Measurements from ENCODE around the gene GRIN1. TPM values are rescaled to one million over a fixed set of nuclear protein-coding genes. Genes with fewer than 3 reads are reported as not detected.

Gene GRIN1
- not detected for polyA plus RNA-seq (2013, experiment 1 of 4)
- polyA plus RNA-seq (2013, experiment 2 of 4) = not detected
- polyA plus RNA-seq (2013, experiment 3 of 4) = not detected
- polyA plus RNA-seq (2013, experiment 4 of 4) = 0.61 TPM

DNA sequence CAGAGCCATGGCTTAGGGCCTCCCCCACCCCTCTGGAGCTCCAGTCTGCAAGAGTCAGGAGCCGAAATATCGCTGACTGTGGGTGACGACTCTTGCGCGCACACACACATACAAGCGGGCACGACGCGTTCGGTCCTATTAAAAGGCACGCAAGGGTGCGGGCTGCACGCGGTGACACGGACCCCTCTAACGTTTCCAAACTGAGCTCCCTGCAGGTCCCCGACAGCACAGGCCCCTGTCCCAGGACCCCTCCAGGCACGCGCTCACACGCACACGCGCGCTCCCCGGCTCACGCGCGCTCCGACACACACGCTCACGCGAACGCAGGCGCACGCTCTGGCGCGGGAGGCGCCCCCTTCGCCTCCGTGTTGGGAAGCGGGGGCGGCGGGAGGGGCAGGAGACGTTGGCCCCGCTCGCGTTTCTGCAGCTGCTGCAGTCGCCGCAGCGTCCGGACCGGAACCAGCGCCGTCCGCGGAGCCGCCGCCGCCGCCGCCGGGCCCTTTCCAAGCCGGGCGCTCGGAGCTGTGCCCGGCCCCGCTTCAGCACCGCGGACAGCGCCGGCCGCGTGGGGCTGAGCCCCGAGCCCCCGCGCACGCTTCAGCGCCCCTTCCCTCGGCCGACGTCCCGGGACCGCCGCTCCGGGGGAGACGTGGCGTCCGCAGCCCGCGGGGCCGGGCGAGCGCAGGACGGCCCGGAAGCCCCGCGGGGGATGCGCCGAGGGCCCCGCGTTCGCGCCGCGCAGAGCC, at the start of gene GRIN1:
Gene GRIN1, plus strand, starts transcription at position 433 of the 746 bp plus-strand sequence. CDS start 333 bp downstream, outside the sequence.
- no peaks in the 10 kb centered on the region for H3K4me1 ChIP-seq (ENCODE audit: control insufficient read depth, insufficient read depth, low read length)
- no peak within 1 kb of the TSS for H3K27ac ChIP-seq (ENCODE audit: insufficient read depth, low read depth, low read length, poor library complexity, severe bottlenecking)
- H3K27me3 ChIP-seq (ENCODE audit: control insufficient read depth, insufficient read depth, low read length, poor library complexity, severe bottlenecking) = peaks cover 98% of the 10 kb centered on the region
- no peaks in the 10 kb centered on the region for H3K36me3 ChIP-seq (ENCODE audit: control insufficient read depth, insufficient read depth, low read length)
- H3K9me3 ChIP-seq (ENCODE audit: control insufficient read depth, low read length) = no peaks in the 10 kb centered on the region
- no peak within 1 kb of the TSS for H3K4me3 ChIP-seq (ENCODE audit: insufficient read depth, low read depth, low read length)
- WGBS, 2 experiments = 12% methylated on average over 104 of the region's 104 CpGs

DNA sequence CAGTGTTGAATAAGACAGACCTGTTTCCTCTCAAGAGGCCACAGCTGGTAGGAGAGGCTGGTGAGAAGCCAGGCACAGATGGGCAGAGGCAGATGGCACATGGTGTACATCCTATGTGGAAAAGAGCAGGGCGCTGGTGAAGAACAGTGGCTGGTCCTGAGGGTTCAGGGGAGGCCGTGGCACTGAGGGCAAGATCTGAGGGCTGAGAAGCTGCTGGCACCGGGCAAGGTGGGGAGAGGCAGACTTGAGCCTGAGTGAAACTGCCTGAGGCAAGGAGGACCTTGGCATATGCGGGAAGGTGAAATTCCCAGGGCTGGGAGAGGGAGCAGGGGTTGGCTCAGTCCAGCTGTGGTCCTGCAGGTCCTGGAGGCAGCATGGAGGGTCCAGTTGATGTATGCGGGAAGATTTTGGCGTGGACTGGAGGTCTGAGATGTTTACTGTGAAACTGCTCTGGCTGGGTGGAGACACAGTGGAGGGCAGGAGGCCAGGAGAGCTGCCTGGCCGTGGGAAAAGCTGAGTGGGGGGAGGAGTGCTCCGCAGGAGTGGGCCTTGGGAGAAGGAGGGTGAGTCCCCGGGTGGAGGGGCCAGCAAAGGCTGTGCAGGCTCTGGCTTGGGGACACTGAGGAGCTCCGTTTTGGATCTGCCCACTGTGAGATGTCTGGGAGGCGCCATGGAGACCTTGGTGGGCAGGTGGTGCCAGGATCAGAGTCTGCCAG, 49.6 kb upstream of the GRIN1 start:
- WGBS, 2 experiments = 93% methylated on average over 11 of the region's 11 CpGs
- Histone ChIP-seq H3K4me1 (ENCODE audit: control insufficient read depth, insufficient read depth, low read length) (peaks cover 12% of the 10 kb centered on the region), H3K27ac (ENCODE audit: insufficient read depth, low read depth, low read length, poor library complexity, severe bottlenecking) (no peak overlapping the region), H3K36me3 (ENCODE audit: control insufficient read depth, insufficient read depth, low read length) (peaks cover 12% of the 10 kb centered on the region), H3K9me3 (ENCODE audit: control insufficient read depth, low read length) (no peaks in the 10 kb centered on the region), H3K27me3 (ENCODE audit: control insufficient read depth, insufficient read depth, low read length, poor library complexity, severe bottlenecking) (peaks cover 21% of the 10 kb centered on the region), H3K4me3 (ENCODE audit: insufficient read depth, low read depth, low read length) (no peak overlapping the region)

DNA sequence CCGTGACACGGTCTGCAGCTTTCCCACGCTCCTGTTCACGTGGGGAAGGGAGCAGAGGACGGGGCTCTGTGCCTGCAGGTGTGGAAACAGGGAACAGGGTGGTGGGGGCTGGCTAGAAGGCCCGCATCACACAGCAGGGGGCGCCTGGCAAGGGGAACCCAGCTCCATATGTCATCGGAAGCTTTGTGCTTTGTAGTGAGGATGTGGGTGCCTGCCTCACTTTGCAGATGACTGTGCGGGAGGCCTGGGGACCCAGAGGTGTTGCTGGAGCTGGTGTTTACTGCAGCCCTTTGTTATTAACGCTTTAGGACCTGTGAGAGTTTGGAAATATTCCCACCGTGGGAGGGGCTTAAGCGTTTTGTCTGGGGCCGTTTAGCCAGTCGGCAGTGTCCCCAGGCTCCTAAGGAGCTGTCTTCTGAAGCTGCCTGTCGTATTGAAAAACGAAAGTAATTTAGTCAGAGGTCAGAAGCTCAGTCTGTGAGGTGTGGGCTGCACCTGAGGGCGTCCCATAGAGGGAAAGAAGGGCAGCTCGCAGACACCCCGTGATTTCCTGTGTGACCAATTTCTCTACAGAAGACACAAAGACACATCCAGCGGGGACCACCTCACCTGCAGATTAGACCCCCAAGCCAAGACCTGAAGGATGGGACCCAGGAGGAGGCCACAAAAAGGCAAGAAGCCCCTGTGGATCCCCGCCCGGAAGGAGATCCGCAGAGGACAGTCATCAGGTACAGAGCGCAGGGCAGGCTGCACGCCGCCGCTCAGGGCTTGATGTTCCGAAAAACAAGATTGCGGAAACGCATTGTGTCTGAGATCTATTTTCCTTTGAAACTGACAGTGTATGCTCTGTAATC, 43.1 kb upstream of the GRIN1 start:
- no peaks in the 10 kb centered on the region for H3K9me3 ChIP-seq (ENCODE audit: control insufficient read depth, low read length)
- WGBS, 2 experiments = 90 to 91% methylated on average over 30 of the region's 30 CpGs
- no peak overlapping the region for H3K27ac ChIP-seq (ENCODE audit: insufficient read depth, low read depth, low read length, poor library complexity, severe bottlenecking)
- peaks cover 26% of the 10 kb centered on the region for H3K36me3 ChIP-seq (ENCODE audit: control insufficient read depth, insufficient read depth, low read length)
- no peaks in the 10 kb centered on the region for H3K27me3 ChIP-seq (ENCODE audit: control insufficient read depth, insufficient read depth, low read length, poor library complexity, severe bottlenecking)
- no peak overlapping the region for H3K4me3 ChIP-seq (ENCODE audit: insufficient read depth, low read depth, low read length)
- H3K4me1 ChIP-seq (ENCODE audit: control insufficient read depth, insufficient read depth, low read length) = no peaks in the 10 kb centered on the region

DNA sequence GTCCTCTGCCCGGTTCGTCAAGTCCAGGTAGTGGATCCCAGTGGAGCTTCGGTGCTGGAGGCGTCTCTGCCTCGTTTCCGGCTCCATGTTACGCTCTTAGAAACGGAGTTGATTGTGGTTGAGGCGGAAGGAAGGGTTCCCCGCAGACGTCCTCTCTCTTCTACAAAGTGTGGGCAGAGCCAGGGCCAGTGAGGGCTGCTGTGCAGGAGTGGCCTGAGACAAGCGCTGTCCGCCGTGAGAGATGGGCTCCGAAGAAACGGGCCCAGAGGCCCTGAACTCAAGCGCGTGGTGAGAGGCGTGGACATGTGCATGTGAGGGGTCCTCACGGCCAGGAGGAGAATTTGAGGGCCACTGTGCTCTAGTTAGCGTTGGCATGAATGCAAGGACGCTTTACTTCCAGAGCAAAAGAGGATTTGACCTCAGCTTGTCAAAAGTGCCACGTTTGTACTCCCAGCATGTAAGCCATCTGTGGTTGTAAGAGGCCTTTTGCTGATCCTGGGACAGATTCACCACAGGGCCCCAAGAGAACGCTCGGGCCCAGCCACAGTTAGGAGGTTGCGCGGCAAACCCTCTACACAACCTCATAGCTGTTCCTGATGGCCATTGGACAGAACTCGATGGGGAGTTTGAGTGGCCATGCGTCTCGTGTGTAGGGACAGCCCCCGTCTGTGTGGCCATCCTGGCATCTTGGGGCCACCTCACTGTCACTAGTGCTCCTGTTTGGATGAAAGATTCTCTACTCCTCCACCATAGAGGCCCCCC, 42.0 kb upstream of the GRIN1 start:
- Histone ChIP-seq H3K9me3 (ENCODE audit: control insufficient read depth, low read length) (no peaks in the 10 kb centered on the region), H3K27ac (ENCODE audit: insufficient read depth, low read depth, low read length, poor library complexity, severe bottlenecking) (no peak overlapping the region), H3K4me1 (ENCODE audit: control insufficient read depth, insufficient read depth, low read length) (no peaks in the 10 kb centered on the region), H3K27me3 (ENCODE audit: control insufficient read depth, insufficient read depth, low read length, poor library complexity, severe bottlenecking) (no peaks in the 10 kb centered on the region), H3K36me3 (ENCODE audit: control insufficient read depth, insufficient read depth, low read length) (peaks cover 37% of the 10 kb centered on the region), H3K4me3 (ENCODE audit: insufficient read depth, low read depth, low read length) (no peak overlapping the region)
- WGBS, 2 experiments = 96% methylated on average over 31 of the region's 31 CpGs

DNA sequence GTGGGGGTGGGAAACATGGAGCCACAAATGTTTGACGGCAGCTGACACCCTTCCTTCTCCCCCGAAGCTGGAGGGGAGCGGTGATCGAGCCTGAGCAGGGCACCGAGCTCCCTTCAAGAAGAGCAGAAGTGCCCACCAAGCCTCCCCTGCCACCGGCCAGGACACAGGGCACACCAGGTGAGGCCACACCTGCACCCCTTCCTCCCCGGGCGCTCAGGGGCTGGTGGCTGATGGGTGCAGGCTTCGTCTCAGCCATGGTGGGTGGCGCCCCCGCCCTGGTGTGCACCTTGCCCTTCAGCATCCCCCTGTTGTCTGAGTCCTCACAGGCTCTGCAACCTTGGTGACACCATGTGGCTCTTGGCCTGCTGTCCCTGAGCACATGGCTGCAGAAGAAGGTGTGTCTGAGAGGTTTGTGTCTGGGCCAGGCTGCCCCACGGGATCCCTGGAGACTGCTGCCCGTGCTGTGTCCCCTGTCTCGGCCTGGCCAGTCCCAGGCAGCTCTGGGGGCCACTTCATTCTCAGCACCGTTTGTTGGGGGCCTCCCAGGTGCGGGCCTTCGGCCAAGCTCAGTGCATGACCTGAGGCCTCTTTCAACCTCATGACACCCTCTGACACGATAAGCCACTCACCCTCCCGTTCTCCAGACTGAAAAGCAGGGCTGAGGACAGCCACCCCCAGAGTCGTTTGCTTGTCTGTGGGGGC, 41.0 kb upstream of the GRIN1 start:
- no peaks in the 10 kb centered on the region for H3K27me3 ChIP-seq (ENCODE audit: control insufficient read depth, insufficient read depth, low read length, poor library complexity, severe bottlenecking)
- H3K4me3 ChIP-seq (ENCODE audit: insufficient read depth, low read depth, low read length) = no peak overlapping the region
- no peak overlapping the region for H3K27ac ChIP-seq (ENCODE audit: insufficient read depth, low read depth, low read length, poor library complexity, severe bottlenecking)
- H3K36me3 ChIP-seq (ENCODE audit: control insufficient read depth, insufficient read depth, low read length) = peaks cover 43% of the 10 kb centered on the region
- no peaks in the 10 kb centered on the region for H3K9me3 ChIP-seq (ENCODE audit: control insufficient read depth, low read length)
- 94% methylated on average over 20 of the region's 20 CpGs for WGBS, 2 experiments
- H3K4me1 ChIP-seq (ENCODE audit: control insufficient read depth, insufficient read depth, low read length) = no peaks in the 10 kb centered on the region

DNA sequence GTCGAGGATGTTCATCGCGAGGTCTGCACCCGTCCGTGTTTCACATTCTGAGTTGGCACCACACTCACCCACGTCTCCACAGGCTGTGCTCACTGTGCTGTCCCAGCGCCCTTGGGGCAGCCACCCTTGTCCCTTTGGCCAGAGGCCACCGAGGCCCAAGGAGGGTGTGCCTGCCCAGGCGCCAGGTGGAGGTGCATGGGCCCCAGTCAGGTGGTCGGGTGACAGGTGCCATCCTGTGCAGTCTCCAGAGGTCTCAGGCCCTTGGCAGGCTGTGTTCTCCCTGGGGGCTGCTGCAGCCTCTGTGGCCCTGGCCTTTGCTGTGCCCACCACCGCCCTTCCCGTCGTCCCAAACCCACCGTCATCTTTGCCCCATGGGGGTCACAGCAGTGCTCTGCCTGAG, 39.7 kb upstream of the GRIN1 start:
- Histone ChIP-seq H3K9me3 (ENCODE audit: control insufficient read depth, low read length) (no peaks in the 10 kb centered on the region), H3K27ac (ENCODE audit: insufficient read depth, low read depth, low read length, poor library complexity, severe bottlenecking) (no peak overlapping the region), H3K4me3 (ENCODE audit: insufficient read depth, low read depth, low read length) (no peak overlapping the region), H3K27me3 (ENCODE audit: control insufficient read depth, insufficient read depth, low read length, poor library complexity, severe bottlenecking) (no peaks in the 10 kb centered on the region), H3K36me3 (ENCODE audit: control insufficient read depth, insufficient read depth, low read length) (peaks cover 51% of the 10 kb centered on the region), H3K4me1 (ENCODE audit: control insufficient read depth, insufficient read depth, low read length) (no peaks in the 10 kb centered on the region)
- 96 to 98% methylated on average over 14 of the region's 14 CpGs for WGBS, 2 experiments

DNA sequence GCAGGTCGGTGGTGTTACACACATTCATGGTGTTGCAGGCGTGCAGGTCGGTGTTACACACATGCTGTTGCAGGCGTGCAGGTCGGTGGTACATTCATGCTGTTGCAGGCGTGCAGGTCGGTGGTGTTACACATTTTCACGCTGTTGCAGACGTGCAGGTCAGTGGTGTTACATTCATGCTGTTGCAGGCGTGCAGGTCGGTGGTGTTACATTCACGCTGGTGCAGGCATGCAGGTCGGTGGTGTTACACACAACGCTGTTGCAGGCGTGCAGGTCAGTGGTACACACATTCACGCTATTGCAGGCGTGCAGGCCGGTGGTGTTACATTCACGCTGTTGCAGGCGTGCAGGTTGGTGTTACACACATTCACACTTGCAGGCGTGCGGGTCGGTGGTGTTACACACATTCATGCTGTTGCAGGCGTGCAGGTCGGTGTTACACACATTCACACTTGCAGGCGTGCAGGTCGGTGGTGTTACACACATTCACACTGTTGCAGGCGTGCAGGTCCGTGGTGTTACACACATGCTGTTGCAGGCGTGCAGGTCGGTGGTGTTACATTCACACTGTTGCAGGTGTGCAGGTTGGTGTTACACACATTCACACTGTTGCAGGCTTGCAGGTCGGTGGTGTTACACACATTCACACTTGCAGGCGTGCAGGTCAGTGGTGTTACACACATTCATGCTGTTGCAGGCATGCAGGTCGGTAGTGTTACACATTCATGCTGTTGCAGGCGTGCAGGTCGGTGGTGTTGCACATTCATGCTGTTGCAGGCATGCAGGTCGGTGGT, 35.6 kb upstream of the GRIN1 start:
- 93 to 94% methylated on average over 37 of the region's 37 CpGs for WGBS, 2 experiments
- no peak overlapping the region for H3K4me3 ChIP-seq (ENCODE audit: insufficient read depth, low read depth, low read length)
- no peak overlapping the region for H3K27ac ChIP-seq (ENCODE audit: insufficient read depth, low read depth, low read length, poor library complexity, severe bottlenecking)
- no peaks in the 10 kb centered on the region for H3K27me3 ChIP-seq (ENCODE audit: control insufficient read depth, insufficient read depth, low read length, poor library complexity, severe bottlenecking)
- H3K9me3 ChIP-seq (ENCODE audit: control insufficient read depth, low read length) = no peaks in the 10 kb centered on the region
- no peaks in the 10 kb centered on the region for H3K4me1 ChIP-seq (ENCODE audit: control insufficient read depth, insufficient read depth, low read length)
- peaks cover 47% of the 10 kb centered on the region for H3K36me3 ChIP-seq (ENCODE audit: control insufficient read depth, insufficient read depth, low read length)

DNA sequence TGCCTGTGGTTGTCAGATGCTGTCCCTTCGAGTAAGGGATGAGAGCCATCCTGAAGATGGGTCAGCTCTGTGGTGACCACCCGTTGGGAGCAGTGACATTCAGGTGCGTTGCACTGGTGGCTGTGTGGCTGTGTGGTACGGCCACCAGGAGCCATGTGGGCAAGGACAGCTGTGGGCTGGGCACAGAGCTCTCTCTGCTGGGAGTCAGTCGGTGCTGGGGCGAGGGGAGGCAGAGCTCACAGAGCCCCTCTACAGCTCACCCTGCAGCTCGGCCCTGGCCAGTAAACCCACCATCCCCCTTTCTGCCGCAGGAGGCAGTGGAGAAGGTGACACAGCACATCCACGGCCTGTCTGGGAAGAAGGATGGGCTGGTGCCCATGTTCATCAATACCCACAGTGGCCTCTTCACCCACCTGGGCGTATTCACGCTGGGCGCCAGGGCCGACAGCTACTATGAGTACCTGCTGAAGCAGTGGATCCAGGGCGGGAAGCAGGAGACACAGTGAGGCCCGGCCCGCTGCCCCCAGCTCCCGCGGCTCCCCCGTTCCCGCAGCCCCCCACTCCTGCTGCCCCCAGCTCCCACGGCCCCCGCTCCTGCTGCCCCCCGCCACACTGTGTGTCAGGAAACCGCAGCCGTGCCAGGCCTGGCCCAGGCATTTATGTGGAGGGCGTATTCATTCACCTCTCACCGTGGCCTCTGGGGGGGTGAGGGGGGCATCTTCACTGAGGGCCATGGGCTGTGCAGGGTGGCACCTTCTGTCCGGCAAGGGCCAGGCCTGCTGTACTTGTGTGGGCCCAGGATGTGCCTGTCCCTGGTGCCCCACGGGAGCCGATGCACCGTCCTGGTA, 32.9 kb upstream of the GRIN1 start:
- Histone ChIP-seq H3K4me1 (ENCODE audit: control insufficient read depth, insufficient read depth, low read length) (no peaks in the 10 kb centered on the region), H3K27ac (ENCODE audit: insufficient read depth, low read depth, low read length, poor library complexity, severe bottlenecking) (no peak overlapping the region), H3K36me3 (ENCODE audit: control insufficient read depth, insufficient read depth, low read length) (peaks cover 35% of the 10 kb centered on the region), H3K4me3 (ENCODE audit: insufficient read depth, low read depth, low read length) (no peak overlapping the region), H3K9me3 (ENCODE audit: control insufficient read depth, low read length) (no peaks in the 10 kb centered on the region), H3K27me3 (ENCODE audit: control insufficient read depth, insufficient read depth, low read length, poor library complexity, severe bottlenecking) (no peaks in the 10 kb centered on the region)
- WGBS, 2 experiments = 95 to 97% methylated on average over 31 of the region's 31 CpGs
